HG03432 (cell line): Measurements from ENCODE around the gene ZNF385C.

Experiments
- ATAC-seq: cut with Tn5 transposase; IDR thresholded peaks from one replicate; pipeline ENCODE4 v1.9.1; 2021; ENCODE audit warnings: mild to moderate bottlenecking, moderate library complexity; ENCODE audit not compliant: unreplicated experiment

The ZNF385C gene

DNA sequence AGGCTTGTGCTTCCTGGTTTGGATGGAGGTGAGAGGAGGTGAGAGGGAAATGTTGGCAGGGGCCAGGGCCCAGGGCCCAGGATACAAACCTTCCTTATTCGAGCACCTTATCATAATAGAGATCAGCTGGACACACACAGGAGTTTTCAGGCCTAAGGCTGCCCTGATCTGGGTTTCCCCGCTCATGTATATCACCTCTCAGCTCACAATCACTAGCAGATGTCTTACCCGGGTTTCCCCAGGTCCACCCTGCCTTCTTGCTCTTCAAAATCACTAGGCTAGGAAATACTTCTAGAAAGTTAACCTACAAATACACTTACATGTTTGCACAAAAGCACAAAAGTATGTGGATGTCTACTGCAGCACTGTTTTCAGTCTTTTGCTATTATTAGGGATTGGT, 28.6 kb upstream of the ZNF385C start:
- no peak for ATAC-seq

DNA sequence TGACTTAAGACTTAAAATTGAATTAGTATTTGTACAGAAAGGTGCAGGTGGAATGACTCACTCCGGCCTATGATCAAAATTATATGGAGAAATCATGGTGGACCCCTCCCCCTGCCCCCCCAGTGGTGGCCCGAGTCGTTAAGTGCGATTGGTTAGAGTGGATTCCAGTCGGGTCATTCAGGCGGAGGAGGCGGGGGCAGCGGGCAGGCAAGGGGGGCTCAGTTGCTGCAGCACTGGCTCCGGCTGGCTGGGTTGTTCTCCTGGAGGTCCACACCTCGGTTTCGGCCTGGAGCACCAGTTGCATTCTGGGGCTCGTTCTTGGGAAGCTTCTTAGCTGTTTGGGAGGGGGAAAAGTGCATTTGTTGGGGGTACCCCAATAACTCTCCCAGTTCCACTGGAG, 27.3 kb upstream of the ZNF385C start:
- ATAC-seq = no peak

DNA sequence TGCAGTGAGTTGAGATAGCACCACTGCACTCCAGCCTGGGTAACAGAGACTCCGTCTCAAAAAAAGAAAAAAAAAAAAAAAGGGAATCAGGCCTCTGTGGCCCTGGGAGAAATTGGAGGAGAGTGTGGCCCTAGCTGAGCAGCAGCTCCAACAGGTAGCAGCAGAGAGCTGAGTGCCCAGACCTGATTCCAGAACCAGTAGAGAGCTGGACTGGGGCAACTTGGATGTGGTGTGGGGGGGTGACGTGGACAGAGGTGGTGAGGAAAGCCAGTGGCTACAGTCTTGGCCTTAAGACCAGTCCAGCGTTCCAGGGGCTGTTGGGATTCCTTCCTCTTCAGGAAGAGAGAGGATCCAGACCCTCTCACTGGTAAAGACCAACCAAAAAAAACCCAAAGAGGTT, 26.0 kb upstream of the ZNF385C start:
- ATAC-seq = no peak

DNA sequence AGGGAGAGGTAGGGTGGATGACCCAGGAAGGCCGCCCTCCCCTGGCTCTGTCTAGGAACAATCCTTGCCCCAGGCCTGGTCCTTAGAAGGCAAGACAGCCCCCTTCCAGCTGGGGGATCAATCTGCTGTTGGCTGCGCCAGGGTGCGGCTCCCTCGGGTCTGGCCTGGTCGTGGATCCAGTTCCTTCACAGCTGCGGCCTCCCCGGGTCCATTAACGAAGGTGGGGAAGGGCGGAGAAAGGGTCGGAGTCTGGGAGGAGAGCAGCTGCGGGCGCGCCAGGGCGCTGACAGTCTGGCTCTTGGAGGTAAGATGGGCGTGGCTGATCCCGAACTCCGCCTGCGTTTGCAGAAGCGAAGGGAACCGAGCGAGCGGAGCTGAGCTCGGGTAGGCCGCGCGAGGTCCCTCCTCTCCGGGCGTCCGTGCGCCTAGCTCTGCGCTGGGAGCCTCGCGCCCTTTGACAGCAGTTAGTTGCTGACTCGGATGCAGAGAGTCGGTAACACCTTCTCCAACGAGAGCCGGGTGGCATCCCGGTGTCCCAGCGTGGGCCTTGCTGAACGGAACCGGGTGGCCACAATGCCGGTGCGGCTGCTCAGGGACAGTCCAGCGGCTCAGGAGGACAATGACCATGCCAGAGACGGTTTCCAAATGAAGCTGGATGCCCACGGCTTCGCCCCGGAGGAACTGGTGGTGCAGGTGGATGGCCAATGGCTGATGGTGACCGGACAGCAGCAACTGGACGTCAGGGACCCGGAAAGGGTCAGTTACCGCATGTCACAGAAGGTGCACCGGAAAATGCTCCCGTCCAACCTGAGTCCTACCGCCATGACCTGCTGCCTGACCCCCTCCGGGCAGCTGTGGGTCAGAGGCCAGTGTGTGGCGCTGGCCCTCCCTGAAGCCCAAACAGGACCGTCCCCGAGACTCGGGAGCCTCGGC, 24.4 kb upstream of the ZNF385C start, which contains the start of gene HSPB9:
TSS of gene HSPB9 (plus strand) at position 434 of the 933 bp plus-strand sequence. CDS start at position 481, 47 bp downstream.
- no peak for ATAC-seq

DNA sequence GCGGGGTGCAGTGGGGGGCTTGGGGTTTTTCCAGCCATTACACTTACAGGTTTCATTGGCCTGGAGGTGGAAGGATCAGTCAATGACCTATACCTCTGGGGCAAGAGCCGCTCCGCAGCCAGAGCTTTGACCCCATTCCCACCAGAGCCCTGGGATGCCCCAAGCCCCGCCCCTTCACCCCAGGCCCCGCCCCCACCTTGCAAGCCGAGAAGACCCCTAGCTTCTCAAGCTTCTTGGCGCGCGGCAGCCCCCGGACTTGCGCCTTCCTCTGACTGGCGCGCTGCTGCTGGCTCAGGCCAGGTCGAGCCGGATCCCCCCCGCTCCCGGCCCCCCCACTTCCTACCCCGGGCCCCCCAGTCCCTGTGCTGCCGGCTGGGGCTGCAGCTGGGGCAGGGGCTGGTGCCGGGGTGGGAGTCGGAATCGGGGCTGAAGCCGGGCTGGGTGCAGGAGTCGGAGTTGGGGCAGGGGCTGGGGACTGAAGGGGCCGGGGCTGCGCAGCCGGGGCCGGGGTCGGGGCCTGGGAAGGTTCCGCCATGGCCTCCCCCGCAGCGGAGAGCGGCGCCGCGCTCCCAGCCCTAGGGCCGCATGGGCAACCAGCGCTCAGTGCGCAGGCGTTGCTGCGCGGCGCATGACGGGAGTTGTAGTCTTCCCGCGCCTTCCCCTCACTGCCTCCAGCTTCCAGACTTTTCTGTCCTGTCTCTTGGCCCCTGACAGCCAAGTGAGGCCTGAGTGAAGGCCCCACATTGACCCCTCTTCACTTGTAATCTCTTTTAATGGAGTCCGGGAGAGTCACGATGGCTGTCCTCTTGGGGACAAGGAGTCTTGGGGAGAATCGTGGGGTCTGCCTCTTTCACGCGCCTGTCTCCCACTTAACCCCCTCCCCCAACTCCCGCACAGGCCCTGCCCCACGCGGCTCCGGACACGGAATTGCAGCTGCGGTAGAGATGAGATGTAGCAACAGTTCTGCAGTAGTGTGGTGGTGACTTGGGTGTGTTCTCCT, 22.8 kb upstream of the ZNF385C start, which contains the start of gene KAT2A:
TSS of gene KAT2A (minus strand) at position 598 of the 1,000 bp plus-strand sequence. CDS start at position 535, 63 bp downstream.
- ATAC-seq = peak; percentile 77

DNA sequence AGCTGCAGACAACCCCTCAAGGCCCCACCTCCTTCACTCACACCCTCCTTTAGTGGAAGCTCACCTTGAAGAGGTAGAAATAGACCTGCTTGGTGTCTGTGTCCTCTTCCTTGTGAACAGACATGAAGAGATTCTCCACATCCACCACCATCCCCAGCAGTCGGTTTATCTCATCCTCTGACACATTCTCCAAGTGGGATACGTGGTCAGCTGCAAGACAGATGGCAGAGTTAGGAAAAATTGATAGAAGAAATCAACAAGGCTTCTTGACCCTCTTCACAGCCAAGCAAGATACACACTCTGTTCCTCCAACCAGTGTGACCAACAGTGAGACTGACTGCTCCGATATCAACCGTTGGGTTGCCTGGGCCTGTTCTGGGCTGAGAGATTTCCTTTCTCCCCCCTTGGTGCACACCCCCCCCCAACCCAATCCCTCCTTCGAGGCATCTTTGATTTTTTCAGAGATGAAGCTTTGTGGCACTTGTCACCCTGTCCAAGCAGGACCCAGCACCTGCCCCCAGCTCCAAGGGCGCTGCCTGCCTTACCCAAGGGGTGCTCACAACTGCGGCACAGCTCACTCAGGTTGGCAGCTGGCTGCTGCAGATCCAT, 22.0 kb upstream of the ZNF385C start:
- ATAC-seq = no peak

DNA sequence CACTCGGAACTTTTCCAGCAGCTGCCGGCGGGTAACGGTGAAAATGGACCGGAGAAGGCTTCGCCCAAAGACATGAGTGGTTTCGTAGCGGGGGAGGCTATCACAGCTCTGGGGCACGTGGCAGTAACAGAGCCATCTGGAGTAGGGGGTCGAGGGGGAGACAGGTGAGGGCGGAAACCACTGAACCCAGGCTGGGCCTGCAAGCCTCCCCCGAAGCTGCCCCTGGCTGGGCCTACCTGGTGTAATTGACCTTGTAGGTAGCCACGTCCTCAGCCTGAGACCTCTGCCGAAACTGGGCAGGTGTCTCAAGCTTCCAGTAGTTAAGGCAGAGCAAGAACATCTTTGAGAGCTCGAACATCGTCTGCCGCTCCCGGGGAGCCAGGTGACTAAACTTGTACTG, 21.0 kb upstream of the ZNF385C start:
- no peak for ATAC-seq

DNA sequence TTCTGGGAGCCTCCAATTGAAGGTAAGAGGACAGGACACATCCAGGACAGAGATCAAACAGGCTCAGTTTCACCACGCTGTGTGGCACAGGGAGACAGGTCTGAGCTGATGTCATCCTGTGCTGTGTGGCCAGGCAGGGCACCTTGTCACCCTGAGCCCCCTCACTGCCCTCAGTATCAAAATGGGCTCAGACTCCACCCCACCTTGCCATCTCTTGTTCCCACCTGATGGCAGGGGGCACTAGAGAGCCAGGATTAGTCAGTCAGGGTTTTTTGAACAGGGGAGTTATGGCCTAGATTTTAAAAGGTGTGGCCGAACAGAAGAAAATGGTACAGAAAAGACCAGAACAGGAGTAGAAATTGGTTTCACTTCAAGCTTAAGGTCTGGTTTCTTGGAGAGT, 20.3 kb upstream of the ZNF385C start:
- no peak for ATAC-seq

DNA sequence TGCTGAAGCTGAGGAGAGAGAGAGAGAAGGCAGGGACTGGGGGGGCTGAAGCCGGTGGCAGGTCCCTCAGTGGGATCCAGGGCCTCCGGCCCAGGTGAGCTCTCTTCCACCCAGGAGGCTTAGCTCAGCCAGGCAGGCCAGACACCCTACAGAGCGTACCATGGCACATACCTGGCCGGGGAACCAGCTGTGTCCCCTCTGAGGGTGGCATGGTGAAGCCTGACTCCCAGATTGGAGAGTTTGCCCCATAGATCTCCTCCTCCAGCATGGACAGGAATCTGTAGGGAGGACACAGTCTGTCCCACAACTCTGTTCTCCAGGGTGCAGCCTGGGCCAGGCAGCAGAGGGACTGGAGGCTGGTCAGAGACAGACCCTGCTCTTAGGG, 19.8 kb upstream of the ZNF385C start:
- ATAC-seq = no peak

DNA sequence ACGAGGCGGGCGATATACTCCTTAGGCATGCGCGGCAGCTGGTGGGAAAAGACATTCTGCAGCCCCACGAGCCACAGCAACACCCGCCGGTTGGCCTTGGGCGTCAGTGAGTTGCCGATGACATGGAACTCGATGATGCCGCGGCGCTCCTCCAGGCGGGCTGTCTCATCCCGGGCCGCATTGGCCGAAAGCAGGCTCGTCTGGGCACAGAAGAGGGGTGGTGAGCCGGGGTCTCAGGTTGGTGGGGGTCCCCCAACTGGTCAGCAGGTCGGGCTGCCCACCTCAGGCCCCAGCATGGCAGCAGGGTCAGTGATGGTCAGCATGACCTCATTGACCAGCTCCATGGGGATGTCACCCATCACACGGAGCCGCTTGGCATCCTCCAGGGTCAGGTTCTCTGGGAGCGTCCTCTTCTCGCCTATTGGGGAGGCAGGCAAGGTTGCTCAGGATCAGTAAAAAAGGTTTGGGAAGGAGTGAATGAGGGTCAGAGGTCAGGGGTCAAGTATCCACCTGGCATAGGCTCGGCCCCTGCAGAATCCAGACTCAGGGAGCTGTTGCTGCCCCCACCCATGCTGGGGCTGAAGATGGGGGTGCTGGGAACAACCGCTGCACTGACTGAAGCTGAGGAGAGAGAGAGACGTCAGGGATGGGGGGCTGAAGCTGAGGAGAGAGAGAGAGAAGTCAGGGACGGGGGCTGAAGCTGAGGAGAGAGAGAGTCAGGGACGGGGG, 19.3 kb upstream of the ZNF385C start:
- no peak for ATAC-seq

DNA sequence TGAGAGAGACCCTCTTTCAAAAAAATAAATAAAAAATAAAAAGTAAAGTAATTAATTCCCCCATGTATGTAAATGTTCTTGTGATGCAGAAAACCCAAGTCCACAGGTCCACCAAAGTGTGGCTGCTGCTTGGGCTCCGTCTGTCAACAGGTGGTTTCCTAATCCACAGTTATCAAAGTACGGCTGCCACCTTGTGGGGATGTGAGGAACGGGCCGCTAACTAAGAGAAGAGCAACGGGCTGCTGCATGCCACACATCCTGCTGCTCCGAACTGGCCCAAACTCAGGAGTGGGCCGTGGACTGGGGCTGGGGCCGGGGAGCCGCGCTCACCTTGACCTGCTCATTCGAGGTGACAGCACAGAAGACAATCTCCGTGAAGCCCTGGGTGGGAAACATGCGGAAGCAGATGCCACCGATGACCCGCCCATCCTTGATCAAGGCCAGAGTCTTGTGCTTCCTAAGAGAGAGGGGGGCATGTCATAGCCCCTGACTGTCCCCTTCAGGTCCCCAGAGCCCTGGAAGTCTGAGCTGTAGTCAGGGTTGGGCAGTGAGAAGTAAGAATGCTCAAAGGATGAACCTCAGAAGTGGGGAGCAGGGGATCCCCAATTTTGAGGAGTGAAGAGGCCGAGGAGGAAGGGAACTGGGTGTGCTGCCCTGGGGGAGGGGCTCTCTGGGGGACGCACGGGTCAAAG, 18.6 kb upstream of the ZNF385C start:
- no peak for ATAC-seq

DNA sequence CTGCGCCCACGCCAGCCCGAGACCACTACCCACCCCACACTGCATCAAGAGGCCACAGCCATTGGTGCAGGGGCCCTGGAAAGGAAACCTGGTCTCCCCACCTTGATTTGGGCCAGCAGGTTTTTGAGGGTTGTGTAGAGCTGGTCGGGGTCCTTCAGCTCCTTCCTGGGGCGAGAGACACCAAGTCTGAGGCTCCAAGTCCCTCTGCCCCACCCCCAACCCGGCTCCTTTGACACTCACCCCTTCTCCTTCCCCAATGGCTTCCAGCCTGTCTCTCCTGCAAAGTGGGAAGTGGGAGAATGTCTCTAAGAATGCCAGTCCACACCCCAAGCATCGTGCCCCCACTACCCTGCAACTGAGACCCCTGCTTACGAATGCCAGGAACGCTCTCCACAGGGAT, 15.8 kb upstream of the ZNF385C start:
- no peak for ATAC-seq

DNA sequence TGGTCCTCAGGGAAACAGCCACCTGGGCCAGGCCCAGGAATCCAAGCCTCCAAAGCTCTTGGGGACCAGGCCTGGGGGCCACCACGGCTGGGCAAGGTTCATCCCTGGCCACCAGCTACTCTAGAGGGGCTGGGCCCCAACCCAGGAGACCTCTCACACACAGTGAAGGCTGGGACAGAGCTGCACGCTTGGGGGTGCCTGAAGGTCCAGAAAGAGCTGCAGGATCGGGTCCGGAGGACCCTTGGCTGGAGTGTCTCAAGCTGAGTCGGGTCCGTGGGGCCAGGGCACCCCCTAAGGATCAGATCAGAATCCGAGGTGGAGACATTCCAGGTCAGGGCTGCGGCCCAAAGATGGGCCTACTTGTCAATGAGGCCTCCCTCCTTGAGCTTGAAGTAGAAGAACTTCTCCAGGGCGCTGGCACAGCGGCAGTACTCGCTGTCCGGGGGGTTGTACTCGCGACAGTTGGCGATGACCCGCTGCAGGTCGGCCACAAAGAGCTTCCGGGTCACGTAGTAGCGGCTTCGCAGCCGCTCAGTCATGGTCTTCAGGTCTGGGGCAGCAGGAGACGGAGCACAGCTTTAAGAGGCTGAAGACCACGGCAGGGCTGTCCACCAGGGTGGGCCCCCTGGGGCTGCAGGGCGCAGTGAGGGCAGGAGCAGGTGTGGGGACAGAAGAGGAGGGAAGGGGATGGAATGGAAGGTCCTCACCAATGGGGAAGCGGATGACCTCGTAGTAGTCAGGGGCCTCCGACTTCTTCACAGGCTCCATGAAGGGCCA, 15.2 kb upstream of the ZNF385C start:
- ATAC-seq = no peak

DNA sequence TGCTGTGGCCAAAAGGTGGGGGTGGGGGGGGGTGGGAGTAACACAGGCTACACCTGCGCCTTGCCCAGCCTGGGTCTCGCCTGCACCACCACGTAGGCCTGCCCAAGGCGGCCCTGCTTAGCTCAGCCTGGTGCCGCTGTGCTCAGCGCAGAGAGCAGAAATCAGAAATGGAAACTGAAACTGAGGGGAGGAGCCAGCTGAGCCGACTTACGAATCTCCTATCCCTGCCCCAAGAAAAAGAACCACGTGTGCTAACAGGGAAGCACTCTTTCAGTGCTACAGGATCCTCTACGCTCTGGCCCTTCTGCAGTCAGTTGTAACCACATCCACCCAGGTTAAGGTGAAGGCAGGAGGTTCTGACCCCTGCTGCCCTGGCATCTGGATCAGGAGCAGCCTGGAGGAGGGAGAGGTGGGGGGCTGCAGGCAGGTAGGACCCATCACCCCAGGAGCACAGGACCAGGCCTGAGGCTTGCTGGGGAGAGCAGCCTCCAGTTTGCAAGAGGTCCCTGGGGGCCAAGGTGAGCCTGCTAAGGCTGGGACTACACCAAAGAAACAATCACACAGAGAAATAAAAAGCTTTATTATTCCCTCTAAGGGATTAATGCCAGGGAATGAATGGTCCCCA, 14.4 kb upstream of the ZNF385C start, which contains the start of gene DHX58:
TSS of gene DHX58 (minus strand) at position 163 of the 625 bp plus-strand sequence. CDS start 822 bp downstream, outside the sequence.
- ATAC-seq = peak; percentile 64

DNA sequence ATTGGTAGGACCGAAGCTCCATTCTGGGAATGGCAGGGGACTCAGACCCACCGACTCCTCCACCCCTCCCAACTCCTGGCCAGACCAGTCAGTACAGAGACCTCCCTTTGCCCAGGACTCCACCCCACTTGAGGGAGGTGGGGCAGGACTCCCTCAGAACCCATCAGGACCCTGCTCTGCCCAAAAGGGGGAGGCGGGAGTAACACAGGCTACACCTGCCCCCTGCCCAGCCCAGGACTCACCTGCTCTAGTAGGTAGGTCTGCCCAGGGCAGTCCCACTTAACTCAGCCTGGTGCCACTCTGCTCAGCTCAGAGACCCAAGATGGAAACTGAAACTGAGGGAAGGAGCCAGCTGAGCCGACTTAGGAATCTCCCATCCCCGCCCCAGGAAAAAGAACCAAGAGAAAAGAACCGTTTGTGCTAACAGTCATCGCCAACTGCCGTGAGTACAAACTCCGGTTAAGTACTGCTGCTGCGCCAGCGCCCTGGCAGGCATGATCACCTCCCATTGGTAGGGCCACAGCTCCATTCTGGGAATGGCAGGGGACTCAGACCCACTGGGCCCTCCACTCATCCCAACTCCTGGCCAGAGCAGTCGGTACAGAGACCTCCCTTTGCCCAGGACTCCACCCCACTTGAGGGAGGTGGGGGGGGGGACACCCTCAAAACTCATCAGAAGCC, 13.7 kb upstream of the ZNF385C start:
- peak; percentile 13 for ATAC-seq

DNA sequence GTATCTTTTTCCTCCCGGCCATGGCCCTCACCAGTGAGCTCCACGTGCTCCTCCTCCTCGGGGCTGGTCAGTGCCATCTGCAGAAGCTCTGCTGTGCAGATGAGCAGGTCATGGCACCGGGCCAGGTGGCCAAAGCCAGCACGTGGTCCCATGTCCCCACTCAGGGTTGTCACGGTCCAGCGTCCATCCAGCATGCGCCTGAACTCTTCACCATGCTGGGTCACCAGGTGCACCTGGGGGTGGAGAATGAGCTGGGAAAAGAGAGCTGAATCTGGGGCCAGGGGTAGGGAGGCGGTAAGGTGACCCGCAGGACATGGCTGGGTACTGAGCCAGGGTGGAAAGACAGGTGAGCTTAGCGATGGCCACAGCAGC, 13.0 kb upstream of the ZNF385C start:
- no peak for ATAC-seq

DNA sequence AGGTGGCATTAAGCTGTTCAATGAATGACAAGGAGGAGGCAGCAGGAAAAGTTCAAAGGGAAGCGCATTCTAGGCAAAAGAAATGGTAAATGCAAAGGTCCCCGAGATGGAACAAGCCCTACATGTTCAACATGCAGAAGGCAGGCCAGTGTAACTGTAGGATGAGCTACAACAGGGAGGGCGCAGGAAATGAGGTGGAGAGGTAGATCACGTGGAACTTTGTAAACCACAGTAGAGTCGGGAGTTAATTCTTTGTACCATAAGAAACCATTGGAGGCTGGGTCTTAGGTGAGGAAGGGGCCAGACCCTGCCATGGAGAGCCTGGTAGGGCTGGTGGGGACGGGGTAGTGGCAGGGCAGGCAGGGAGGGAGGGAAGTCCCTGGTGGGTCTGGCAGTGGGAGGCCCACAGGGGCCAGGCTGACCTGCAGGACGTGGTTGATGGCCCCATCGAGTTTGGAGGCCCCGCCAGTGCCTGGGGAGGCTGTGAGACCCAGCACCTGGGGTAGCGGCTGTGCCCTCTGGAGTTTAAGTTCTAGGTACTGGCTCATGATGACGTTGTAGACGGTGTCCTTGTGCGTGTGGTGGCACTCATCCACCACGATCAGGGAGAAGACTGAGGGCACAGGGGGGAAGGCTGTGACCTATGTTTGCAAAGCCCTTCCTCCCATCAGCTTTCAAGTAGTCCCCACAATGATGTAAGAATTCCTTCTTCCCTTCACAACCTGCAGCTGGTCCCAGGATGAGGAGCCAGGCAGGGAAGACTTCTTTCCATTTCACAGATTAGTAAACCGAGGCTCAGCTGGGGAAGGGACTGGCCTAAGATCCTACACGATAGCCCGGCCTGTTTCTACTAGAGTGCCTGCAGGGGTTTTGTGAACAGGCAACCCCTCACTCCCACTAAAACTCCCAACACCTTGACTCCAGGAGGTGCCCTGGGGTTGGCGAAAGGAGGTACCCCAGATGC, 12.3 kb upstream of the ZNF385C start:
- no peak for ATAC-seq
